ENCODE results near the gene DISP1. TPM values are rescaled to one million over a fixed set of nuclear protein-coding genes. Genes with fewer than 3 reads are reported as not detected.

DISP1 gene
- total RNA-seq, 2 donors from 2014 or later = 5.6 to 7.0 TPM

GRCh38 chr1:222787729-222788128 lies 27.1 kb upstream of the DISP1 start:
- Histone ChIP-seq H3K36me3 (no peaks in the 10 kb centered on the region), H3K4me3 (no peak overlapping the region), H3K27me3 (replicated peaks; ENCODE audit: insufficient read depth) (no peaks in the 10 kb centered on the region), H3K27ac (no peak overlapping the region), H3K4me1 (ENCODE audit: control insufficient read depth in 1 of 2, low read depth in 2 of 2) (no peaks in the 10 kb centered on the region), H3K9me3 (no peaks in the 10 kb centered on the region)
- TF ChIP-seq, protein P1, sequence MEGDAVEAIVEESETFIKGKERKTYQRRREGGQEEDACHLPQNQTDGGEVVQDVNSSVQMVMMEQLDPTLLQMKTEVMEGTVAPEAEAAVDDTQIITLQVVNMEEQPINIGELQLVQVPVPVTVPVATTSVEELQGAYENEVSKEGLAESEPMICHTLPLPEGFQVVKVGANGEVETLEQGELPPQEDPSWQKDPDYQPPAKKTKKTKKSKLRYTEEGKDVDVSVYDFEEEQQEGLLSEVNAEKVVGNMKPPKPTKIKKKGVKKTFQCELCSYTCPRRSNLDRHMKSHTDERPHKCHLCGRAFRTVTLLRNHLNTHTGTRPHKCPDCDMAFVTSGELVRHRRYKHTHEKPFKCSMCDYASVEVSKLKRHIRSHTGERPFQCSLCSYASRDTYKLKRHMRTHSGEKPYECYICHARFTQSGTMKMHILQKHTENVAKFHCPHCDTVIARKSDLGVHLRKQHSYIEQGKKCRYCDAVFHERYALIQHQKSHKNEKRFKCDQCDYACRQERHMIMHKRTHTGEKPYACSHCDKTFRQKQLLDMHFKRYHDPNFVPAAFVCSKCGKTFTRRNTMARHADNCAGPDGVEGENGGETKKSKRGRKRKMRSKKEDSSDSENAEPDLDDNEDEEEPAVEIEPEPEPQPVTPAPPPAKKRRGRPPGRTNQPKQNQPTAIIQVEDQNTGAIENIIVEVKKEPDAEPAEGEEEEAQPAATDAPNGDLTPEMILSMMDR (IDR thresholded peaks at IDR 0.05) = no peak
- DNase-seq (ENCODE audit: low spot score) (no peak), ATAC-seq (ENCODE audit: insufficient number of reproducible peaks, low FRiP score, low read depth) (no peak)

DNA sequence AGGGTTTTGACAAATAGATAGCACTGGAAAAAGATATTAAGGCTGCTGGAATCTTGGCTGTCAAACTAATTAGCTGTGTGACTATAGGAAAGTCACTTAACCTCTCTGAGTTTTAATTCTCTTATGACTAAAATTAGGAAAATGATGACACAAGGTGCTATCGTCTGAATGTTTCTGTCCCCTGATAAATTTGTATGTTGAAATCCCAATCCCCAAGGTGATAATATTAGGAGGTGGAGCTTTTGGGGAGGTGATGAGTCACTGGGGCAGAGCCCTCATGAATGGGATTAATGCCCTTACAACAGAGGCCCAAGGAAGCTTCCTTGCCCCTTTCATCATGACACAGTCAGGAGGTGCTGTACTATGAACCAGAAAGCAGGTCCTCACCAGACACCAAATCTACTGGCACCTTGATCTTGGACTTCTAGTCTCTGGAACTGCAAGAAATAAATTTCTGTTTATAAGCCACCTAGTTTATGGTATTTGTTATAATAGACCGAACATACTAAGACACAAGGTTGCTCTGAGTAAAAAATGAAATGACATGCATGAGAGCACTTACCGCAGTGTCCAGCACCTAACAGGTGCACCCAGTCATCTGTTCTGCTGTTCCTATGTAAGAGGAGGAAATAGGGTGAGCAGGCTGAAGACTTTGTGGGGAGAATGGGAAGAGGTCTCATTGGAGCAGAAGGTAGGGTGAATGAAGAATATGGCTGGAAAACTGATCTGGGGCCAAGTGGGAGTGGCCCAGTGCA lies 26.3 kb upstream of the DISP1 start:
- no peak overlapping the region for H3K4me3 ChIP-seq
- ATAC-seq (ENCODE audit: insufficient number of reproducible peaks, low FRiP score, low read depth) (no peak), DNase-seq (ENCODE audit: low spot score) (no peak)
- no peaks in the 10 kb centered on the region for H3K4me1 ChIP-seq (ENCODE audit: control insufficient read depth in 1 of 2, low read depth in 2 of 2)
- no peaks in the 10 kb centered on the region for H3K9me3 ChIP-seq
- TF ChIP-seq, protein P1 (IDR thresholded peaks at IDR 0.05) = no peak
- H3K36me3 ChIP-seq = no peaks in the 10 kb centered on the region
- H3K27ac ChIP-seq = no peak overlapping the region
- H3K27me3 ChIP-seq (replicated peaks; ENCODE audit: insufficient read depth) = no peaks in the 10 kb centered on the region

DNA sequence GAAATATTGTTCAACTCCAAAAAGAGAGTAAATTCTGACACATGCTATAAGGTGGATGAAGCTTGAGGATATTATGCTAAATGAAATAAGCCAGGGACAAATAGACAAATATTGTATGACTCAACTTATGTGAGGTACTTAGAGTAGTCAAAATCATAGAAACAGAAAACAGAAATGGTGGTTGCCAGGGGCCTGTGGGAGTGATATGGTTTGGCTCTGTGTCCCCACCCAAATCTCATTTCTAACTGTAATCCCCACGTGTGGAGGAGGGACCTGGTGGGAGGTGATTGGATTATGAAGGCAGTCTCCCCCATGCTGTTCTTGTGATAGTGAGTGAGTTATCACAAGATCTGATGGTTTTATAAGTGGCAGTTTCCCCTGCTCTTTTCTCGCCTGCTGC lies 24.7 kb upstream of the DISP1 start:
- TF ChIP-seq, protein P1 (IDR thresholded peaks at IDR 0.05) = no peak
- DNase-seq (ENCODE audit: low spot score) (no peak), ATAC-seq (ENCODE audit: insufficient number of reproducible peaks, low FRiP score, low read depth) (no peak)
- H3K27ac ChIP-seq = no peak overlapping the region
- no peak overlapping the region for H3K4me3 ChIP-seq
- H3K36me3 ChIP-seq = no peaks in the 10 kb centered on the region
- H3K9me3 ChIP-seq = no peaks in the 10 kb centered on the region
- no peaks in the 10 kb centered on the region for H3K27me3 ChIP-seq (replicated peaks; ENCODE audit: insufficient read depth)
- no peaks in the 10 kb centered on the region for H3K4me1 ChIP-seq (ENCODE audit: control insufficient read depth in 1 of 2, low read depth in 2 of 2)

DNA sequence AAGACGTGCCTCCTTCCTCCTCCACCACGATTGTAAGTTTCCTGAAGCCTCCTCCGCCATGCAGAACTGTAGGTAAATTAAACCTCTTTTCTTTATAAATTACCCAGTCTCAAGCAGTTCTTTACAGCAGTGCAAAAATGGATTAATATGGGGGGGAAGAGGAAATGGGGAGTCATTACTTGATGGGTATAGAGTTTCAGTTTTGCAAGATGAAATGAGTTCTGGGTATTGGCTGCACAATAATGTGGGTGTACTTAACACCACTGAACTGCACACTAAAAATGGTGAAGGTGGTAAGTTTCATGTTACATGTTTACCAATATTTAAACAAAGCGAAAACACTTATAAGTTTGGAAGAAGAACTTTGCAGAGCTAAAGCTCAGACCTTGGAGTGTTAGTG lies 24.3 kb upstream of the DISP1 start:
- Histone ChIP-seq H3K4me1 (ENCODE audit: control insufficient read depth in 1 of 2, low read depth in 2 of 2) (no peaks in the 10 kb centered on the region), H3K36me3 (no peaks in the 10 kb centered on the region), H3K27ac (no peak overlapping the region), H3K4me3 (no peak overlapping the region), H3K9me3 (no peaks in the 10 kb centered on the region), H3K27me3 (replicated peaks; ENCODE audit: insufficient read depth) (no peaks in the 10 kb centered on the region)
- ATAC-seq (ENCODE audit: insufficient number of reproducible peaks, low FRiP score, low read depth) (no peak), DNase-seq (ENCODE audit: low spot score) (no peak)
- TF ChIP-seq, protein P1 (IDR thresholded peaks at IDR 0.05) = no peak

DNA sequence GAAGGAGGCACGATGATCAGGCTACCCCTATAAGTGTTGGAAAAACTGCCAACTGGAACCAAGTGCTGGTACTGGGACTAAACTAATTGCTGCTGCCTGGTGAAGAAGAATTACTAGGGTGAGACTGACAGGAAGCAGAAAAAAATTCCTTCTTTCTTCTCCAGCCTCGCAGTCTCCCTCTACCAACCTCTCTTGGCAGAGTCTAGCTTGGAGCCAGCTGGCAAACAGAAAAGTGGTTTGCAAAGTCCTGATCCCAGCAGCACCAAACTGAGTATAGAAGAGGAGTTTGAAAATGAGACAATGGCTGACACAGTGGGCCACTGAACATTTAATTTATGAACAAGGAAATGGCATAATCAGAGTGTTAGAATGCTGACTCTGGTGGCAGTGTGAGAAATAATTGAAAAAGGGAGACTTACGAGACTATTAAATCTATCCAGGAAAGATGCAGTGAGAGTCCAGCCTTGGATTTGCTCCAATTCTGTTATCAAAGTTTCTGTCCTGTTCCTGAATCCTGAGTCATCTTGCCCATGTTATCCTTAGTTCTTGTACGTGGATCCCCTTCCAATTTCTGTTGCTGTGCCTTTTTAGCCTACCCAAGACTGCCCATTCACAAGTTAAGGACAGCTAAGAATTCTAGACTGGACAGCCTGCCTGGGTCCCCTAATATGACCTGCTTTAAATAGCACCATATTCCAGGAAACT lies 23.7 kb upstream of the DISP1 start:
- Histone ChIP-seq H3K27ac (no peak overlapping the region), H3K4me3 (no peak overlapping the region), H3K27me3 (replicated peaks; ENCODE audit: insufficient read depth) (no peaks in the 10 kb centered on the region), H3K9me3 (no peaks in the 10 kb centered on the region), H3K36me3 (no peaks in the 10 kb centered on the region), H3K4me1 (ENCODE audit: control insufficient read depth in 1 of 2, low read depth in 2 of 2) (no peaks in the 10 kb centered on the region)
- ATAC-seq (ENCODE audit: insufficient number of reproducible peaks, low FRiP score, low read depth) (no peak), DNase-seq (ENCODE audit: low spot score) (no peak)
- TF ChIP-seq, protein P1 (IDR thresholded peaks at IDR 0.05) = no peak

Data from thoracic aorta (tissue), 2 donors.